IMR-90 (cell line): Measurements from ENCODE around the gene MYOC.

Source experiments
- BHLHE40 ChIP-seq: fragments of 150-350 bp; IDR thresholded peaks from 2 replicates; pipeline ENCODE4 v1.6.1; 2016; ENCODE audit warnings: mild to moderate bottlenecking, low read depth, low read length
- CEBPB ChIP-seq: IDR thresholded peaks from 2 replicates; pipeline ENCODE4 v1.6.1; 2012; ENCODE audit warnings: low read depth, low read length, improper control_type of control experiment
- MAZ ChIP-seq: IDR thresholded peaks from 2 replicates; pipeline ENCODE4 v1.6.1; 2012; ENCODE audit warnings: low read depth, mild to moderate bottlenecking, low read length, improper control_type of control experiment, moderate library complexity, borderline replicate concordance
- NFE2L2 ChIP-seq: fragments of 150-350 bp; IDR thresholded peaks from 2 replicates; pipeline ENCODE4 v1.6.1; 2016; ENCODE audit warnings: low read depth, mild to moderate bottlenecking, low read length
- POLR2A ChIP-seq: IDR thresholded peaks from 2 replicates; pipeline ENCODE4 v1.6.1; 2012; ENCODE audit warnings: mild to moderate bottlenecking, low read depth, low read length
- RAD21 ChIP-seq: IDR thresholded peaks from 2 replicates; pipeline ENCODE4 v1.6.1; 2012; ENCODE audit warnings: low read length, improper control_type of control experiment
- RFX5 ChIP-seq: IDR thresholded peaks from 2 replicates; pipeline ENCODE4 v1.8.0; 2012; ENCODE audit warnings: low read depth, mild to moderate bottlenecking, low read length, moderate library complexity
- TF ChIP-seq, protein P1 (sequence below): conservative IDR thresholded peaks from 2 replicates; pipeline ENCODE4 v1.5.1; 2012; ENCODE audit warnings: mild to moderate bottlenecking, low read depth, low read length, improper control_type of control experiment

DNA sequence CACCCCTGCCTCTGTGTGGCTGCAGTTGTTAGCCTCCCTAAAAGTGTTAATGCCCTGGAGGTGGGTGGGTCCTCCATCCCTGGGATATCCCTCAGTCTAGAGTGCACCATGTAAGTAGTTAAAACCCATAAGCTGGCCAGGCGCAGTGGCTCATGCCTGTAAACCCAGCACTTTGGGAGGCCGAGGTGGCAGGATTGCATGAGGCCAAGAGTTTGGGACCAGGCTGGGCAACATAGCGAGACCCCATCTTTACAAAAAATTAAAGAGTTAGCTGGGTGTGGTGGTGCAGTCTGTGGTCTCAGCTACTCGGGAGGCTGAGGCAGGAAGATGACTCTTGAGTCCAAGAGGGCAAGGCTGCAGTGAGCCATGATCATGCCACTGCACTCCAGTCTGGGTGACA is 10.3 kb downstream of the MYOC start:
- no peak for TF ChIP-seq RFX5
- TF ChIP-seq, protein P1, sequence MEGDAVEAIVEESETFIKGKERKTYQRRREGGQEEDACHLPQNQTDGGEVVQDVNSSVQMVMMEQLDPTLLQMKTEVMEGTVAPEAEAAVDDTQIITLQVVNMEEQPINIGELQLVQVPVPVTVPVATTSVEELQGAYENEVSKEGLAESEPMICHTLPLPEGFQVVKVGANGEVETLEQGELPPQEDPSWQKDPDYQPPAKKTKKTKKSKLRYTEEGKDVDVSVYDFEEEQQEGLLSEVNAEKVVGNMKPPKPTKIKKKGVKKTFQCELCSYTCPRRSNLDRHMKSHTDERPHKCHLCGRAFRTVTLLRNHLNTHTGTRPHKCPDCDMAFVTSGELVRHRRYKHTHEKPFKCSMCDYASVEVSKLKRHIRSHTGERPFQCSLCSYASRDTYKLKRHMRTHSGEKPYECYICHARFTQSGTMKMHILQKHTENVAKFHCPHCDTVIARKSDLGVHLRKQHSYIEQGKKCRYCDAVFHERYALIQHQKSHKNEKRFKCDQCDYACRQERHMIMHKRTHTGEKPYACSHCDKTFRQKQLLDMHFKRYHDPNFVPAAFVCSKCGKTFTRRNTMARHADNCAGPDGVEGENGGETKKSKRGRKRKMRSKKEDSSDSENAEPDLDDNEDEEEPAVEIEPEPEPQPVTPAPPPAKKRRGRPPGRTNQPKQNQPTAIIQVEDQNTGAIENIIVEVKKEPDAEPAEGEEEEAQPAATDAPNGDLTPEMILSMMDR: no peak
- TF ChIP-seq MAZ: no peak
- TF ChIP-seq POLR2A: no peak
- TF ChIP-seq NFE2L2: no peak
- no peak for TF ChIP-seq BHLHE40
- no peak for TF ChIP-seq CEBPB
- TF ChIP-seq RAD21: no peak
